ENCODE measurements around the gene MOB2.

The MOB2 gene

GRCh38 chr11:1448882-1449281 is 37.7 kb downstream of the MOB2 start:
- no peak overlapping the region for H3K4me3 ChIP-seq (ENCODE audit: low read length)
- TF ChIP-seq CTCF (conservative IDR thresholded peaks at IDR 0.05; ENCODE audit: low read depth, low read length): no peak
- no peak for DNase-seq (ENCODE audit: low read depth)

- TF ChIP-seq CTCF (conservative IDR thresholded peaks at IDR 0.05; ENCODE audit: low read depth, low read length): no peak
- no peak overlapping the region for H3K4me3 ChIP-seq (ENCODE audit: low read length)
- DNase-seq (ENCODE audit: low read depth): no peak
Measured at GRCh38 chr11:1447845-1448825, 38.4 kb downstream of the MOB2 start.

- no peak for DNase-seq (ENCODE audit: low read depth)
- TF ChIP-seq CTCF (conservative IDR thresholded peaks at IDR 0.05; ENCODE audit: low read depth, low read length): no peak
- H3K4me3 ChIP-seq (ENCODE audit: low read length): no peak overlapping the region
Measured at GRCh38 chr11:1446623-1447022, 40.0 kb downstream of the MOB2 start.

GRCh38 chr11:1445741-1446445 is 40.7 kb downstream of the MOB2 start:
- no peak for TF ChIP-seq CTCF (conservative IDR thresholded peaks at IDR 0.05; ENCODE audit: low read depth, low read length)
- DNase-seq (ENCODE audit: low read depth): no peak
- H3K4me3 ChIP-seq (ENCODE audit: low read length): no peak overlapping the region

- no peak overlapping the region for H3K4me3 ChIP-seq (ENCODE audit: low read length)
- no peak for DNase-seq (ENCODE audit: low read depth)
- no peak for TF ChIP-seq CTCF (conservative IDR thresholded peaks at IDR 0.05; ENCODE audit: low read depth, low read length)
Measured at GRCh38 chr11:1444823-1445422, 41.7 kb downstream of the MOB2 start.

- H3K4me3 ChIP-seq (ENCODE audit: low read length): no peak overlapping the region
- no peak for DNase-seq (ENCODE audit: low read depth)
- no peak for TF ChIP-seq CTCF (conservative IDR thresholded peaks at IDR 0.05; ENCODE audit: low read depth, low read length)
Measured at GRCh38 chr11:1444321-1444720, 42.3 kb downstream of the MOB2 start.
